ENCODE results near the gene MED12L. TPM values are rescaled to one million over a fixed set of nuclear protein-coding genes. Genes with fewer than 3 reads are reported as not detected.

The MED12L gene
- polyA plus RNA-seq, 1 of the 3 experiments (the other 2 are of a cell fraction), result 0.03 TPM

DNA sequence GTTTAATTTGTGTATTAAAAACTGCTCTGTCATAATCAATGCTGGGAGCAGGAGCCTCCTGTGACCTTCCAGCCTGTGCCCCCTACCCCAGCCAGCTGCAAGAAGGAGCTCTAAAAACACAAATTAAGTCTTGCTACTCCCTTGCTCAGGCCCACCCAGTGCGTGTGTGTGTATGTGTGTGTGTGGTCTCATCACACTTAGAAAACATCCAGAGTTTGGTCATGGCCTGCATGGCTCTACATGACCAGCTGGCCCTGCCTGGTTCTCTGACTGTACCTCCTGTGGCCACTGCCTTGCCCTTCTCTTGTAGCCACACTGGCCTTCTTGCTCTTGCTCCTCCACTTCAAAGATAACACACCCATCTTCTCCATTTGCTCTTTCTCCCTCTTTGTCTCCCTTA lies 179.1 kb downstream of the MED12L start:
- ChIA-PET POLR2A (no interaction called here), CTCF (interaction anchor here (2.2 kb wide), 1 partner anchor 97 kb away, joined by 6 read pairs; no protein-coding TSS in a partner anchor)
- Histone ChIP-seq H3K9me3 (no peaks in the 10 kb centered on the region), H3K79me2 (ENCODE audit: insufficient read depth) (no peaks in the 10 kb centered on the region), H3K4me3 (ENCODE audit: low read depth in 2 of 2, low read length in 1 of 2) (no peak overlapping the region), H3K27me3 (ENCODE audit: insufficient read depth) (peaks cover 8% of the 10 kb centered on the region), H3K4me2 (no peak overlapping the region), H2AFZ (ENCODE audit: low read depth) (no peak overlapping the region), H3K36me3 (replicated peaks in 1 of 2; ENCODE audit: control insufficient read depth in 1 of 2, insufficient read depth in 2 of 2, low read length in 1 of 2) (no peaks in the 10 kb centered on the region), H3F3A (replicated peaks; ENCODE audit: insufficient read depth) (no peaks in the 10 kb centered on the region), H3K27ac (ENCODE audit: low read depth in 2 of 2, low read length in 1 of 2) (no peak overlapping the region), H3K9ac (no peak overlapping the region), H3K4me1 (ENCODE audit: control insufficient read depth in 1 of 2, insufficient read depth in 2 of 2, low read depth in 1 of 2, low read length in 1 of 2) (peaks cover 0 to 6% of the 10 kb centered on the region in 2 experiments; a peak in 2 of 4 replicates), H4K20me1 (ENCODE audit: insufficient read depth) (no peaks in the 10 kb centered on the region), H3K9me2 (no peaks in the 10 kb centered on the region)
- WGBS (ENCODE audit: low lambda C conversion rate), result 75% methylated on average over 1 of the region's 1 CpG
- TF ChIP-seq TCF12 (IDR thresholded peaks at IDR 0.05) (no peak), MEF2A (IDR thresholded peaks at IDR 0.05; ENCODE audit: borderline replicate concordance, low read depth) (no peak), JUND (IDR thresholded peaks at IDR 0.05) (no peak), RXRA (IDR thresholded peaks at IDR 0.05; ENCODE audit: borderline replicate concordance, low read depth) (no peak), ELF1 (IDR thresholded peaks at IDR 0.05) (no peak), FOXJ3 (CRISPR knock-in tag; IDR thresholded peaks at IDR 0.05) (no peak)
- TF ChIP-seq, protein P1, sequence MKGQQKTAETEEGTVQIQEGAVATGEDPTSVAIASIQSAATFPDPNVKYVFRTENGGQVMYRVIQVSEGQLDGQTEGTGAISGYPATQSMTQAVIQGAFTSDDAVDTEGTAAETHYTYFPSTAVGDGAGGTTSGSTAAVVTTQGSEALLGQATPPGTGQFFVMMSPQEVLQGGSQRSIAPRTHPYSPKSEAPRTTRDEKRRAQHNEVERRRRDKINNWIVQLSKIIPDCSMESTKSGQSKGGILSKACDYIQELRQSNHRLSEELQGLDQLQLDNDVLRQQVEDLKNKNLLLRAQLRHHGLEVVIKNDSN (IDR thresholded peaks at IDR 0.05; ENCODE audit: borderline replicate concordance, low read depth), result no peak
- no peak for DNase-seq

DNA sequence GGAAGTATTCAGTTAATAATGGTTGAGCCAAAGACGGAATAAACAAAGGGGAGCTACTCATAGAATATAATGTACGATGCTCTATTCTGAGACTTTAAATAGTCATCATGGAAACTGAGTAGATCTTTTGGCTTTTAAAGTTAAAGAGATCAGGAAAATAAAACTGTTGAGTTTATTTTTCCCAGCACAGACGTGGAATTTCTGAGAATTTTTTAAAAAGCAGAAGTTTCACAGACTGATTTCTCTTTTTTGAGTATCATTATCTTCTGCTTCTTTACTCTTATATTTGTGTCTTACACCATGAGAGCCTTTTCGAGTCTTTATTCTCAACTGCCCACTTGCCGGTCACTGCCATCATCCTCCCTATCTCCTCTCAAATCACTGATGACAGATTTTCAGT lies 179.7 kb downstream of the MED12L start:
- ChIA-PET POLR2A (no interaction called here), CTCF (no interaction called here)
- H3K36me3 ChIP-seq (replicated peaks in 1 of 2; ENCODE audit: control insufficient read depth in 1 of 2, insufficient read depth in 2 of 2, low read length in 1 of 2), result no peaks in the 10 kb centered on the region
- H3K4me1 ChIP-seq (ENCODE audit: control insufficient read depth in 1 of 2, insufficient read depth in 2 of 2, low read depth in 1 of 2, low read length in 1 of 2), result peaks cover 0 to 6% of the 10 kb centered on the region in 2 experiments; a peak in 2 of 4 replicates
- no peaks in the 10 kb centered on the region for H3K9me3 ChIP-seq
- no peak overlapping the region for H3K4me3 ChIP-seq (ENCODE audit: low read depth in 2 of 2, low read length in 1 of 2)
- no peak overlapping the region for H3K9ac ChIP-seq
- H4K20me1 ChIP-seq (ENCODE audit: insufficient read depth), result no peaks in the 10 kb centered on the region
- DNase-seq, result no peak
- H3K27me3 ChIP-seq (ENCODE audit: insufficient read depth), result peaks cover 4% of the 10 kb centered on the region; the same call in 1 of the 2 replicates
- H3K79me2 ChIP-seq (ENCODE audit: insufficient read depth), result no peaks in the 10 kb centered on the region
- WGBS (ENCODE audit: low lambda C conversion rate), result 69% methylated on average over 5 of the region's 5 CpGs
- no peak for TF ChIP-seq ELF1 (IDR thresholded peaks at IDR 0.05)
- TF ChIP-seq FOXJ3 (CRISPR knock-in tag; IDR thresholded peaks at IDR 0.05), result no peak
- no peak for TF ChIP-seq EP300 (IDR thresholded peaks at IDR 0.05; ENCODE audit: borderline replicate concordance in 1 of 2, low read depth in 1 of 2, low read length in 1 of 2)
- no peak for TF ChIP-seq RXRA (IDR thresholded peaks at IDR 0.05; ENCODE audit: borderline replicate concordance, low read depth)
- TF ChIP-seq, protein P2, sequence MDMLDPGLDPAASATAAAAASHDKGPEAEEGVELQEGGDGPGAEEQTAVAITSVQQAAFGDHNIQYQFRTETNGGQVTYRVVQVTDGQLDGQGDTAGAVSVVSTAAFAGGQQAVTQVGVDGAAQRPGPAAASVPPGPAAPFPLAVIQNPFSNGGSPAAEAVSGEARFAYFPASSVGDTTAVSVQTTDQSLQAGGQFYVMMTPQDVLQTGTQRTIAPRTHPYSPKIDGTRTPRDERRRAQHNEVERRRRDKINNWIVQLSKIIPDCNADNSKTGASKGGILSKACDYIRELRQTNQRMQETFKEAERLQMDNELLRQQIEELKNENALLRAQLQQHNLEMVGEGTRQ (IDR thresholded peaks at IDR 0.05; ENCODE audit: borderline replicate concordance, low read depth, low read length), result no peak
- no peak for TF ChIP-seq TEAD4 (IDR thresholded peaks at IDR 0.05; ENCODE audit: borderline replicate concordance, insufficient read depth)
- TF ChIP-seq, protein P3, sequence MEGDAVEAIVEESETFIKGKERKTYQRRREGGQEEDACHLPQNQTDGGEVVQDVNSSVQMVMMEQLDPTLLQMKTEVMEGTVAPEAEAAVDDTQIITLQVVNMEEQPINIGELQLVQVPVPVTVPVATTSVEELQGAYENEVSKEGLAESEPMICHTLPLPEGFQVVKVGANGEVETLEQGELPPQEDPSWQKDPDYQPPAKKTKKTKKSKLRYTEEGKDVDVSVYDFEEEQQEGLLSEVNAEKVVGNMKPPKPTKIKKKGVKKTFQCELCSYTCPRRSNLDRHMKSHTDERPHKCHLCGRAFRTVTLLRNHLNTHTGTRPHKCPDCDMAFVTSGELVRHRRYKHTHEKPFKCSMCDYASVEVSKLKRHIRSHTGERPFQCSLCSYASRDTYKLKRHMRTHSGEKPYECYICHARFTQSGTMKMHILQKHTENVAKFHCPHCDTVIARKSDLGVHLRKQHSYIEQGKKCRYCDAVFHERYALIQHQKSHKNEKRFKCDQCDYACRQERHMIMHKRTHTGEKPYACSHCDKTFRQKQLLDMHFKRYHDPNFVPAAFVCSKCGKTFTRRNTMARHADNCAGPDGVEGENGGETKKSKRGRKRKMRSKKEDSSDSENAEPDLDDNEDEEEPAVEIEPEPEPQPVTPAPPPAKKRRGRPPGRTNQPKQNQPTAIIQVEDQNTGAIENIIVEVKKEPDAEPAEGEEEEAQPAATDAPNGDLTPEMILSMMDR (IDR thresholded peaks at IDR 0.05), result no peak
- no peak for TF ChIP-seq CHD2 (IDR thresholded peaks at IDR 0.05; ENCODE audit: low read length, partially characterized antibody)
- TF ChIP-seq MXI1 (IDR thresholded peaks at IDR 0.05; ENCODE audit: low read depth, low read length), result no peak
- no peak for TF ChIP-seq JUND (IDR thresholded peaks at IDR 0.05)
- TF ChIP-seq, protein P4, sequence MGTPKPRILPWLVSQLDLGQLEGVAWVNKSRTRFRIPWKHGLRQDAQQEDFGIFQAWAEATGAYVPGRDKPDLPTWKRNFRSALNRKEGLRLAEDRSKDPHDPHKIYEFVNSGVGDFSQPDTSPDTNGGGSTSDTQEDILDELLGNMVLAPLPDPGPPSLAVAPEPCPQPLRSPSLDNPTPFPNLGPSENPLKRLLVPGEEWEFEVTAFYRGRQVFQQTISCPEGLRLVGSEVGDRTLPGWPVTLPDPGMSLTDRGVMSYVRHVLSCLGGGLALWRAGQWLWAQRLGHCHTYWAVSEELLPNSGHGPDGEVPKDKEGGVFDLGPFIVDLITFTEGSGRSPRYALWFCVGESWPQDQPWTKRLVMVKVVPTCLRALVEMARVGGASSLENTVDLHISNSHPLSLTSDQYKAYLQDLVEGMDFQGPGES (IDR thresholded peaks at IDR 0.05; ENCODE audit: low read depth, low read length), result no peak
- no peak for TF ChIP-seq FOXM1 (IDR thresholded peaks at IDR 0.05; ENCODE audit: low read depth)
- TF ChIP-seq, protein P1 (IDR thresholded peaks at IDR 0.05; ENCODE audit: borderline replicate concordance, low read depth), result no peak
- no peak for TF ChIP-seq EZH2phosphoT487 (IDR thresholded peaks at IDR 0.05; ENCODE audit: borderline replicate concordance, low read depth)
- H3F3A ChIP-seq (replicated peaks; ENCODE audit: insufficient read depth), result no peaks in the 10 kb centered on the region
- H2AFZ ChIP-seq (ENCODE audit: low read depth), result no peak overlapping the region
- H3K9me2 ChIP-seq, result no peaks in the 10 kb centered on the region
- no peak overlapping the region for H3K4me2 ChIP-seq
- no peak overlapping the region for H3K27ac ChIP-seq (ENCODE audit: low read depth in 2 of 2, low read length in 1 of 2)

Data from SK-N-SH (cell line).